Loucy (cell line): ENCODE measurements around the gene ALMS1.

Experiments used
- CTCF ChIP-seq: fragments of 200-600 bp; sonication (generic); conservative IDR thresholded peaks from 2 replicates; pipeline ENCODE4 v1.5.1; 2014; ENCODE audit warnings: mild to moderate bottlenecking, antibody characterized with exemption, low read length
- EZH2phosphoT487 ChIP-seq: fragments of 200-600 bp; IDR thresholded peaks from 2 replicates; pipeline ENCODE4 v1.6.1; 2018; ENCODE audit warnings: antibody characterized with exemption, mild to moderate bottlenecking, moderate library complexity, borderline replicate concordance

GRCh38 chr2:73403237-73403636 is 17.6 kb downstream of the ALMS1 start:
- TF ChIP-seq CTCF = no peak
- TF ChIP-seq EZH2phosphoT487 = no peak
